Osteoblast (primary cell): ENCODE data around the gene ZNF189. TPM values are rescaled to one million over a fixed set of nuclear protein-coding genes. Genes with fewer than 3 reads are reported as not detected.

ENCODE experiments used
- DNase-seq: peaks from one replicate; pipeline ENCODE4 v3.0.0; 2011; ENCODE audit warnings: low spot score, mixed read lengths; ENCODE audit not compliant: insufficient read length; ENCODE audit errors: missing footprints
- H2AFZ ChIP-seq: 2 replicates; pipeline ENCODE4 v1.6.0; 2011; ENCODE audit warnings: mild to moderate bottlenecking, low read length
- H3K27ac ChIP-seq: 2 replicates; pipeline ENCODE4 v1.5.1; 2011; ENCODE audit warnings: mild to moderate bottlenecking, low read depth, low read length, moderate library complexity
- H3K27me3 ChIP-seq: 2 replicates; pipeline ENCODE4 v1.6.0; 2012; ENCODE audit warnings: mild to moderate bottlenecking, control low read depth, inconsistent platforms, low read length, moderate library complexity; ENCODE audit not compliant: insufficient read depth
- H3K36me3 ChIP-seq: 2 replicates; pipeline ENCODE4 v1.5.1; 2011; ENCODE audit warnings: mild to moderate bottlenecking, low read length, control low read depth, moderate library complexity; ENCODE audit not compliant: insufficient read depth
- H3K4me1 ChIP-seq: 2 replicates; pipeline ENCODE4 v1.5.1; 2011; ENCODE audit warnings: mild to moderate bottlenecking, low read length, control low read depth, moderate library complexity; ENCODE audit not compliant: insufficient read depth
- H3K4me2 ChIP-seq: 2 replicates; pipeline ENCODE4 v1.6.0; 2011; ENCODE audit warnings: mild to moderate bottlenecking, low read length; ENCODE audit not compliant: insufficient read depth
- H3K4me3 ChIP-seq: fragments of 200-600 bp; sonication (generic); 3 replicates; pipeline ENCODE4 v1.5.1; 2012; ENCODE audit warnings: mild to moderate bottlenecking, low read length, inconsistent platforms; ENCODE audit not compliant: insufficient read depth
- H3K79me2 ChIP-seq: 2 replicates; pipeline ENCODE4 v1.6.0; 2012; ENCODE audit warnings: mild to moderate bottlenecking, low read length, control low read depth, inconsistent platforms; ENCODE audit not compliant: insufficient read depth
- H3K9me3 ChIP-seq: 2 replicates; pipeline ENCODE4 v1.5.1; 2011; ENCODE audit warnings: low read depth, low read length, control low read depth
- H4K20me1 ChIP-seq: 2 replicates; pipeline ENCODE4 v1.6.0; 2012; ENCODE audit warnings: mild to moderate bottlenecking, low read length, control low read depth; ENCODE audit not compliant: insufficient read depth
- CTCF ChIP-seq: IDR thresholded peaks from 2 replicates; pipeline ENCODE4 v1.5.1; 2011; ENCODE audit warnings: mild to moderate bottlenecking, low read depth, low read length, moderate library complexity; ENCODE audit errors: extremely low read depth
- total RNA-seq: library from RNA; depleted of rRNA; stranded (reverse); fragments of >200 nt; gene quantifications from 2 replicates; pipeline ENCODE4 v1.2.3, GENCODE V29; 2012

ZNF189 gene
- total RNA-seq, 1 donor: 17.7 TPM

- no peaks in the 10 kb centered on the region for H3K79me2 ChIP-seq
- H3K4me1 ChIP-seq: no peaks in the 10 kb centered on the region
- H3K36me3 ChIP-seq: no peaks in the 10 kb centered on the region
- no peak for TF ChIP-seq CTCF
- no peak overlapping the region for H3K27ac ChIP-seq
- H4K20me1 ChIP-seq: no peaks in the 10 kb centered on the region
- no peak overlapping the region for H3K4me2 ChIP-seq
- H3K4me3 ChIP-seq: no peak overlapping the region
- DNase-seq: no peak
- H3K27me3 ChIP-seq: no peaks in the 10 kb centered on the region
- no peak overlapping the region for H2AFZ ChIP-seq
- no peaks in the 10 kb centered on the region for H3K9me3 ChIP-seq
These were observed 30.3 kb downstream of the ZNF189 start for GRCh38 chr9:101428909-101429308.

GRCh38 chr9:101429736-101430135, 31.1 kb downstream of the ZNF189 start:
- Histone ChIP-seq H3K27ac (no peak overlapping the region), H3K4me2 (no peak overlapping the region), H3K4me3 (no peak overlapping the region), H3K36me3 (no peaks in the 10 kb centered on the region), H2AFZ (no peak overlapping the region), H3K9me3 (no peaks in the 10 kb centered on the region), H3K79me2 (no peaks in the 10 kb centered on the region), H3K27me3 (no peaks in the 10 kb centered on the region), H3K4me1 (no peaks in the 10 kb centered on the region), H4K20me1 (no peaks in the 10 kb centered on the region)
- TF ChIP-seq CTCF: no peak
- no peak for DNase-seq

- Histone ChIP-seq H3K79me2 (no peaks in the 10 kb centered on the region), H3K4me1 (no peaks in the 10 kb centered on the region), H3K4me2 (no peak overlapping the region), H3K36me3 (no peaks in the 10 kb centered on the region), H3K9me3 (no peaks in the 10 kb centered on the region), H4K20me1 (no peaks in the 10 kb centered on the region), H3K27me3 (no peaks in the 10 kb centered on the region), H3K27ac (no peak overlapping the region), H2AFZ (no peak overlapping the region), H3K4me3 (no peak overlapping the region)
- DNase-seq: no peak
- TF ChIP-seq CTCF: no peak
These were observed 33.5 kb downstream of the ZNF189 start for GRCh38 chr9:101432171-101432570.

- Histone ChIP-seq H3K9me3 (no peaks in the 10 kb centered on the region), H3K4me1 (no peaks in the 10 kb centered on the region), H2AFZ (no peak overlapping the region), H3K27me3 (no peaks in the 10 kb centered on the region), H3K27ac (no peak overlapping the region), H4K20me1 (no peaks in the 10 kb centered on the region), H3K4me2 (no peak overlapping the region), H3K4me3 (no peak overlapping the region), H3K36me3 (no peaks in the 10 kb centered on the region), H3K79me2 (no peaks in the 10 kb centered on the region)
- TF ChIP-seq CTCF: no peak
- DNase-seq: no peak
These were observed 34.1 kb downstream of the ZNF189 start for GRCh38 chr9:101432740-101433139.
